SK-N-MC (cell line): ENCODE measurements around the gene PRRX1.

Experiments
- EZH2 ChIP-seq: fragments of 200-600 bp; sonication (generic); IDR thresholded peaks from one replicate; pipeline ENCODE4 v1.6.1; 2017; ENCODE audit warnings: antibody characterized with exemption
- FOXP2 ChIP-seq: optimal IDR thresholded peaks from 2 replicates; pipeline ENCODE3; 2011; ENCODE audit warnings: mild to moderate bottlenecking, moderate library complexity; ENCODE audit not compliant: insufficient read depth; ENCODE audit errors: extremely low read length, control extremely low read depth
- POLR2AphosphoS5 ChIP-seq: IDR thresholded peaks from 2 replicates; pipeline ENCODE4 v1.6.1; 2012; ENCODE audit warnings: mild to moderate bottlenecking, low read depth, low read length, borderline replicate concordance

- TF ChIP-seq POLR2AphosphoS5 (no peak), EZH2 (no peak), FOXP2 (no peak)
Measured at GRCh38 chr1:170634293-170634692, 29.6 kb upstream of the PRRX1 start.
